Ecto neural progenitor cell (in vitro differentiated cells): ENCODE results near the gene FAM168B.
"Not testable (repeated sequence)": the region's sequence is repeated elsewhere in the genome, so short reads cannot be mapped to it uniquely, and the experiment has no call there.

Experiments used
- DNase-seq: peaks from one replicate; pipeline ENCODE4 v3.0.0-alpha.2; 2018; ENCODE audit warnings: low spot score

FAM168B gene

GRCh38 chr2:131094463-131095281, 1.4 kb upstream of the FAM168B start:
- DNase-seq, result no peak

DNA sequence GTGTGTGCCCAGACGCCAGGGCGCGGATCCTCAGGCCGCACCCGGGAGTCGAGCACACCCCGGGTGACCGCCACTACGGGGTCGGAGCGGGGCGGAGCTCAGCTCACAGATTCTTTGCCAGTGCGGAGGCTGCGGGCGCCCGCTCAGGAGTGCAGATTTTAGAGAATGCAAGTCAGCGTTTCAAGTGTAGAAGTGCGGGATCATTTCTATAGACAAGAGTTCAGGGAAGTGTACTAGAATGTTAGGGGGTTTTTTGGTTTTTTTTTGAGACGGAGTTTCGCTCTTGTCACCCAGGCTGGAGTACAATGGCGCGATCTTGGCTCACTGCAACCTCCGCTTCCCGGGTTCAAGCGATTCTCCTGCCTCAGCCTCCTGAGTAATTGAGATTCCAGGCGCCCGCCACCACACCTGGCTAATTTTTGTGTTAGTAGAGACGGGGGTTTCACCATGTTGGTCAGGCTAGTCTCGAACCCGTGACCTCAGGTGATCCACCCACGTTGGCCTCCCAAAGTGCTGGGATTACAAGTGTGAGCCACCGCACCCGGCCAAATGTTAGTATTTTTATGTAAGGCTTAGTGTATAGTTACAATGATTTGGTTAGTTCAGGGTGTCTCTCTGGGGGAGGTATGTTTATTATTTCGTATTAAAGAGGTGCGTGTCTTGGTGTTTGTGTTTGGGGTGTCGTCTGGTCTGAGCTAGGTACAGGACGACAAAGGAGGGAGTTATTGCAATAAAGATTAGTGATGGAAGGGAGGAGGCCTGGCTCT, 619 bp upstream of the FAM168B start:
- no peak for DNase-seq

DNA sequence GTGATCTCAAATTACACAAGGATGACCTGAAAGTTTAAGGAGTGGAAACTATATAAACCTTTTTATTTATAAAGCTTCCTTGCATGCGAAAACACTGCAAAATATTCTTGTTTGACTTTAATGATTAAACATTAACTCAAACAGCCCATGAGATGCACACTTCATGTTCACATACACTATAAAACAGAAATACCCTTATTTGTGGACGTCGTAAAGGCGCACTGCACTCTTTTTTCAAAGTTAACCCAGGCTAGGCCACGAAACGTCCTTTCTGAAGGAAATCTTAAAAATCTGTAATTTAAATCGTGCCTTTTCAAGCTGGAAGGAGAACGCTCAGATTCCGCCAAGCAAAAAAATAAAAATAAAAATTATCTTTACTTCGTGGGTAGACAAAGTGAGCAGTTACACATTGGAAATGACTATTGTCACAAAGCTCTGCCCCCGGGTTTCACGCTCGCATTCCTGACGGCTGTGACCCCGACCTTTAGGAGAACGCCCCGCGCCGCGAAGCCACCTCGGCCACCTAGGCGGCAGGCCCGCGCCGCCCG, 728 bp downstream of the FAM168B start:
- DNase-seq, result no peak

DNA sequence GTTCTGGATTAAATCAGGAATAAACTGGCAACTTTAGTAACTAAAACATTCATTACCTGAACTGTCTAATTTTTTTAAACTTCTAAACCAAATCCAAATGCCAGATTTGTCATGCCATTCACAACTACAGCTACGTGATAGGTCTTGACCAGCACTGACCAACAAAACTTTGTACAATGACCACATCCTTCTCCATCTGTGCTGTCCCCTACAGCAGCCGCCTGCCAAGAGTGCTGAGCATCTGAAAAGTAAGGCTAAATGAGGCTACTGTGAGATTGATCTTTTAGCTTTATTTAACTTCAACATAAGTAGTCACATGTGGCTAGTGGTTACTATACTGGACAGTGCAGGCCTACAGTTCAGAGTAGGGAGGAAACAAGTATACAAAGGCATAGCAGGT, 7.6 kb downstream of the FAM168B start:
- no peak for DNase-seq

- no peak for DNase-seq
Observed at GRCh38 chr2:131081190-131081589, 12.1 kb downstream of the FAM168B start.

GRCh38 chr2:131079931-131080330, 13.3 kb downstream of the FAM168B start:
- not testable (repeated sequence) for DNase-seq

- no peak for DNase-seq
Observed at GRCh38 chr2:131077966-131078365, 15.3 kb downstream of the FAM168B start.

- no peak for DNase-seq
Observed at GRCh38 chr2:131077182-131077846, 15.9 kb downstream of the FAM168B start.

- no peak for DNase-seq
Observed at GRCh38 chr2:131076707-131077106, 16.6 kb downstream of the FAM168B start.

DNA sequence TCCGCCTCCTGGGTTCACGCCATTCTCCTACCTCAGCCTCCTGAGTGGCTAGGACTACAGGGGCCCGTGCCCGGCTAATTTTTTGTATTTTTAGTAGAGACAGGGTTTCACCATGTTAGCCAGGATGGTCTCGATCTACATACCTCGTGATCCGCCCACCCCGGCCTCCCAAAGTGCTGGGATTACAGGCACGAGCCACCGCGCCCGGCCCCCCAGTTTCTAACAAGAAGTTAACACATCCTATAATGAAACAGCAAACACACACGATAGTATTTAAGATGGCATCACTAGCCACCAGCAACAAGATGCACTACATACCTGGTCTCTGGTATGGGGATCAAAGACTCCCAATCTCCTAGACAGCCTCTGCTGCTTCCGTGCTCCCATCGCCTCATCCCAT, 17.7 kb downstream of the FAM168B start:
- DNase-seq, result not testable (repeated sequence)

DNA sequence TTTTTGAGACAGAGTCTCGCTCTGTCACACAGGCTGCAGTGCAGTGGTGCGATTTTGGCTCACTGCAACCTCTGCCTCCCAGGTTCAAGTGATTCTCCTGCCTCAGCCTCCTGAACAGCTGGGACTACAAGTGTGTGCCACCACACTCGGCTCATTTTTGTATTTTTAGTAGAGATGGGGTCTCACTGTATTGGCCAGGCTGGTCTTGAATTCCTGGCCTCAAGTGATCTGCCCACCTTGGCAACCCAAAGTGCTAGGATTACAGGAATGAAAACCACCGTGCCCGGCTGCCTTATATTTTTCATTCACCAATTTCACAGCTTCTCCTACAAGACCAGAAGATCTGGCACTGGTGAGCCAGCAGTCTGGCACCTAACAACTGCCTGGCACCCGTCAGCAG, 25.1 kb downstream of the FAM168B start:
- not testable (repeated sequence) for DNase-seq

DNA sequence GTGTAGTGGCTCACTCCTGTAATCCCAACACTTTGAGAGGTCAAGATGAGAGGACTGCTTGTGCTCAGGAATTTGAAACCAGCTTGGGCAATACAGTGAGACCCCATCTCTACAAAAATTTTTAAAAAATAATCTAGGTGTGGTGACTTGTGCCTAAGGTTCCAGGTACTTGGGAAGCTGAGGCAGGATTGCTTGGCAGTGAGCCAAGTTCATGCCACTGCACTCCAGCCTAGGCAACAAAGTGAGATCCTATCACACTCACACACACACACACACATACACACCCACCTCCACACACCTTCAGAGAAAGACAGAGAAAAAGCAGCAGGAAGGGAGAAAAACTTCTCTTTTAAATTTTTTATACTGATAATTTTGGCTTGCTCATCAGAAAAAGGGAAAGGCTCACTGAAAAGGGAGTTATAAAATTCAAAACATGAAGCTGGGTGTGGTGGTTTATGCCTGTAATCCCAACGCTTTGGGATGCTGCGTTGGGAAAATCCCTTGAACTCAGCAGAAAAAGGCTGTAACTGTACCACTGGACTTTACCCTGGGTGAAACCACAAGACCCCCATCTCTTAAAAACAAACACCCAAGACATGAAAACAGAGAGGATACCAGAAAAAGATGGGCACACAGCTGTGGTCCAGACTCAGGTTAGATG, 25.7 kb downstream of the FAM168B start:
- no peak for DNase-seq

DNA sequence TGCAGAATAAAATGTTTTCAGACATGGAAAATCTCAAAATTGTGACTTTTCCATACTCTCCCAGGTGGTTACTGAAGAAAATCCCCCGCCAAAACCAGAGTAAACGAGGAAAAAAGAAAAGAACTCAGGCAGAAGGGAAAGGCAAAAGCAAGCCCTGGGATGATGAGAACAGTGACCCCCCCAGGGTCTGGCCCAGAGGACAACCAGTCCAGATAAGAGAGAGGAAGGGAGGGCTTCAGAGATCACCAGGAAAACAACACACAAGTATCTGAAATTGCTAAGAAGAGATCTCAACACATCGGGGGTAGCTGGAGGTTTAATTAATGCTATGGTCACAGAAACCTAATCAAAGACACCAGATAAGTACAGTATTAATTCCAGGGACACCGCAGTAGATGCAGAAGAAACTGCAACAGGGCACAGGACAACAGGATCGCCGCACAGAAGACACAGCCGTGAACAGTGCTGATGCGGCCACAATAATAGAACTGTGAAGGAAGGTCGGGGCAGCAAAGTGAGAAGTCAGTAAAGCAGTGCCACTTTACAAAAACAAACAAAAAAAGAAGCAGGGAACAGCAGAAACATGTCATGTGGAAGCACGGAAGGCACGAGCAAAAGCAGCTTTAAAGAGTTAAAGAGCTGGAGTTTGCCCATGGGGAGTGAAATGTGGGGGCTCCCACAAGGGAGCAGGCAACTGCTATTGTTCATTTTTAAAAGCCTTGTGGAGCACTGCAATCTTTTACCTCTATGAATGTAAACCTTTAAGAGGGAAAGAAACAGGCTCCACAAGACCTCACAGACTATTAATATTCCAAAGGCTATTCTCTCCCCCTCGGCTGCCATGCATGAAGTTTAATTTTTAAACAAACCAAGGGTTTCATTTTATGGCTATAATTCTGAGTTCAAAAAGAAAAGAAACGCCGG, 28.4 kb downstream of the FAM168B start:
- no peak for DNase-seq

GRCh38 chr2:131063501-131064283, 29.6 kb downstream of the FAM168B start:
- DNase-seq, result no peak

- no peak for DNase-seq
Observed at GRCh38 chr2:131058920-131059319, 34.3 kb downstream of the FAM168B start.

GRCh38 chr2:131058214-131058843, 34.9 kb downstream of the FAM168B start:
- DNase-seq, result no peak

GRCh38 chr2:131056932-131057287, 36.4 kb downstream of the FAM168B start:
- no peak for DNase-seq

DNA sequence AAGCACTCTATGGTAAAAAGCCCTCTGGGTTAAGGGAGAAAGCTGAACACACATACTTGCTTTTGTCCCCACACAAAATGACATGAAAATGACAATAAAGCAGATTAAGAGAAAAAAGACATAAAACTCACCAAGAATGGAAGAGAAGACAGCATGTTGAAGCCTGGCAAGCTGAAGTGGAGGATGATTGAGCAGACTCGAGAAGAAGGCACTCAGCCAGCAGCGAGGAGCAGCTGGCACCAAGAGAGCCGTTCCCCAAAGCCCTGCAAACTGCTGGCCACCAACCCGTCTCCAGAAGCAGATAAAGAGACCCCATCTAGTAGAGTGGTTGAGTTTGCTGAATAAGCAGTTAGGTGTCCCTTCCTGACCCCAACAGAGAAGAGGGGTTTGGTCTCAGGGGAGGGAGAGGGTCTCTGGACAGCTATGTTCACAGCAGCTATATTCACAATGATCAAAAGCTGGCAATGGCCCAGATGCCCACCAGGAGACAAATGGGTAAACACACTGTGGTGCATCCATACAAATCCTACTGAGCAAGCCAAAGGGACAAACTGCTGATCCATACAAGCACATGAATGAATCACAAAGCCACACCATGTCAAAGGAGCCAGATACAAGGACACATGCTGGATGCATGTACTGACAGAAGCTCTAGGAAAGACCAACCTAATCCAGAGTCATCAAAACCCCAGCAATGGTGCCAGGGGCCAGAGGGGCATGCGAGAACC, 36.9 kb downstream of the FAM168B start:
- DNase-seq, result no peak
